ENCODE data around the gene PAK2. TPM values are rescaled to one million over a fixed set of nuclear protein-coding genes. Genes with fewer than 3 reads are reported as not detected.
A peak's percentile ranks its signal among the peaks of the same experiment; 100 is the strongest.
"Not testable (repeated sequence)": the region's sequence is repeated elsewhere in the genome, so short reads cannot be mapped to it uniquely, and the experiment has no call there.

The PAK2 gene
- total RNA-seq, 2 experiments from 2014 or later = 36.2 to 41.7 TPM

GRCh38 chr3:196872316-196872715 lies 132.7 kb downstream of the PAK2 start:
- no peak overlapping the region for H3K27ac Mint-ChIP-seq

DNA sequence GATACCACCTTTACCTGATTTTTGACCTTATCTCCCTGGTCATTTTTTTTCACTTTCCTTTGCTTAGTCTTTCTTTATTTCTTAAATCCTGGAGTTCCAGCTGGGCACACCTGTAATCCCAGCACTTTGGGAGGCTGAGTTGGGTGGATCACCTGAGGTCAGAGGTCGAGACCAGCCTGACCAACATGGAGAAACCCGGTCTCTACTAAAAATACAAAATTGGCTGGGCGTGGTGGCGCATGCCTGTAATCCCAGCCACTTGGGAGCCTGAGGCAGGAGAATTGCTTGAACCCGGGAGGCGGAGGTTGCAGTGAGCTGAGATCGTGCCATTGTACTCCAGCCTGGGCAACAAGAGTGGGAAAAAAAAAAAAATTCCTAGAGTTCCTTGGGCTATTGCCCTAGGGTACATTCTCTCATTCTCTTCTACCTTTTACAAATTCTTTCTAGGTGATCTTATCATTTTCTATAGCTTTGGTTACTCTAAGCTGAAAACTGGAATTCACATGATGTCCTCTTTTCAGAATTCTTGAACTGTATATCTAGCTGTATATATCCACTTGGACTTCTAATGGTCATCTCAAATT lies 134.9 kb downstream of the PAK2 start:
- H3K9me3 Mint-ChIP-seq; H3K4me1 ChIP-seq (ENCODE audit: insufficient read depth, low read length); CTCF ChIA-PET; DNase-seq; H3K36me3 ChIP-seq (ENCODE audit: insufficient read depth, low read length); H3K9me3 ChIP-seq (ENCODE audit: control insufficient read depth in 1 of 2, insufficient read depth in 1 of 2, low read length in 2 of 2); H3K27ac Mint-ChIP-seq; H3K27me3 ChIP-seq (ENCODE audit: control insufficient read depth in 1 of 2, insufficient read depth in 2 of 2, low read length in 2 of 2); intact Hi-C loops (cut with DNase I, micrococcal nuclease); H3K27me3 Mint-ChIP-seq; H3K4me3 Mint-ChIP-seq; H3K4me3 ChIP-seq (ENCODE audit: low read length); ATAC-seq (ENCODE audit: poor library complexity); H3K27ac ChIP-seq (ENCODE audit: low read depth in 1 of 2, low read length in 2 of 2): not testable (repeated sequence)
- H3K36me3 Mint-ChIP-seq (ENCODE audit: low read depth) = peaks cover 20% of the 10 kb centered on the region
- peaks cover 62% of the 10 kb centered on the region for H3K4me1 Mint-ChIP-seq (ENCODE audit: low read depth)
- POLR2A ChIA-PET = interaction anchor here (1.0 to 1.2 kb wide), 2 partner anchors 68 to 135 kb away, joined by 3 read pairs; partner anchors contain the start of genes NCBP2 and PAK2

More at GRCh38 chr3:196872316-196872715, 132.7 kb downstream of the PAK2 start:
- ATAC-seq (ENCODE audit: poor library complexity) (no peak), DNase-seq (no peak)
- Histone ChIP-seq H3K4me1 (ENCODE audit: insufficient read depth, low read length) (peaks cover 24% of the 10 kb centered on the region), H3K27ac (ENCODE audit: low read depth in 1 of 2, low read length in 2 of 2) (no peak overlapping the region), H3K36me3 (ENCODE audit: insufficient read depth, low read length) (peaks cover 3% of the 10 kb centered on the region), H3K9me3 (ENCODE audit: control insufficient read depth in 1 of 2, insufficient read depth in 1 of 2, low read length in 2 of 2) (no peaks in the 10 kb centered on the region), H3K4me3 (ENCODE audit: low read length) (no peak overlapping the region), H3K27me3 (ENCODE audit: control insufficient read depth in 1 of 2, insufficient read depth in 2 of 2, low read length in 2 of 2) (no peaks in the 10 kb centered on the region)
- no peaks in the 10 kb centered on the region for H3K9me3 Mint-ChIP-seq
- TF ChIP-seq, protein P1, sequence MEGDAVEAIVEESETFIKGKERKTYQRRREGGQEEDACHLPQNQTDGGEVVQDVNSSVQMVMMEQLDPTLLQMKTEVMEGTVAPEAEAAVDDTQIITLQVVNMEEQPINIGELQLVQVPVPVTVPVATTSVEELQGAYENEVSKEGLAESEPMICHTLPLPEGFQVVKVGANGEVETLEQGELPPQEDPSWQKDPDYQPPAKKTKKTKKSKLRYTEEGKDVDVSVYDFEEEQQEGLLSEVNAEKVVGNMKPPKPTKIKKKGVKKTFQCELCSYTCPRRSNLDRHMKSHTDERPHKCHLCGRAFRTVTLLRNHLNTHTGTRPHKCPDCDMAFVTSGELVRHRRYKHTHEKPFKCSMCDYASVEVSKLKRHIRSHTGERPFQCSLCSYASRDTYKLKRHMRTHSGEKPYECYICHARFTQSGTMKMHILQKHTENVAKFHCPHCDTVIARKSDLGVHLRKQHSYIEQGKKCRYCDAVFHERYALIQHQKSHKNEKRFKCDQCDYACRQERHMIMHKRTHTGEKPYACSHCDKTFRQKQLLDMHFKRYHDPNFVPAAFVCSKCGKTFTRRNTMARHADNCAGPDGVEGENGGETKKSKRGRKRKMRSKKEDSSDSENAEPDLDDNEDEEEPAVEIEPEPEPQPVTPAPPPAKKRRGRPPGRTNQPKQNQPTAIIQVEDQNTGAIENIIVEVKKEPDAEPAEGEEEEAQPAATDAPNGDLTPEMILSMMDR (IDR thresholded peaks at IDR 0.05) = no peak
- POLR2A ChIA-PET = interaction anchor here (0.5 kb wide), 1 partner anchor 56 kb away, joined by 3 read pairs; no protein-coding TSS in a partner anchor
- H3K4me1 Mint-ChIP-seq (ENCODE audit: low read depth) = peaks cover 53% of the 10 kb centered on the region
- no peaks in the 10 kb centered on the region for H3K27me3 Mint-ChIP-seq
- intact Hi-C loops (cut with DNase I, micrococcal nuclease) = no loop called here
- H3K4me3 Mint-ChIP-seq = peak overlapping the region; percentile 54
- H3K36me3 Mint-ChIP-seq (ENCODE audit: low read depth) = peaks cover 18% of the 10 kb centered on the region
- CTCF ChIA-PET = interaction anchor here (0.8 kb wide), 1 partner anchor 13 kb away, joined by 3 read pairs; no protein-coding TSS in a partner anchor

DNA sequence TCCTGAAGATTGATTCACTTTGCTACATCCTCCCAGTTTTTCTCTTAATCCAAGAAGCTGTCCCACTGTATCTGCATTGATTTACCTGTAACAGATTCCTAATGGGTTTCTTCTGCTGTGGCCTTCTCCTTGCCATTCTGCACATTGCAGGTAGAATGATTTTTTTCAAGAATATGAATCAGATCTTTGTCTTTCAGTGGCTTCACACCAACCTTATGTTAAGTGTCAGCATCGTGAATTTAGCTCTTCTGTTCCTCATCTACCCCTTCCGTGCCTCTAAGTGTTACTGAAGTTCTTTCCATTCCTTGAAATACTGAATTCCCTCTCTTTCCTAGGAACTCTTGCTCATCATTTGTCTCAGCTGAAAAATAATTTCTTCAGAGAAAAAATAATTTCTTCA lies 135.6 kb downstream of the PAK2 start:
- H3K9me3 ChIP-seq (ENCODE audit: control insufficient read depth in 1 of 2, insufficient read depth in 1 of 2, low read length in 2 of 2) = no peaks in the 10 kb centered on the region
- ChIA-PET CTCF (no interaction called here), POLR2A (interaction anchor here (0.7 to 1.2 kb wide), 3 partner anchors 42 to 136 kb away, joined by 3 read pairs; partner anchors contain the start of genes NCBP2 and PAK2)
- intact Hi-C loops (cut with DNase I, micrococcal nuclease) = no loop called here
- no peaks in the 10 kb centered on the region for H3K9me3 Mint-ChIP-seq
- peaks cover 3% of the 10 kb centered on the region for H3K36me3 ChIP-seq (ENCODE audit: insufficient read depth, low read length)
- no peak overlapping the region for H3K4me3 ChIP-seq (ENCODE audit: low read length)
- H3K27ac ChIP-seq (ENCODE audit: low read depth in 1 of 2, low read length in 2 of 2) = no peak overlapping the region
- ATAC-seq (ENCODE audit: poor library complexity) (no peak), DNase-seq (no peak)
- H3K27ac Mint-ChIP-seq = no peak overlapping the region
- peaks cover 24% of the 10 kb centered on the region for H3K36me3 Mint-ChIP-seq (ENCODE audit: low read depth)
- H3K27me3 ChIP-seq (ENCODE audit: control insufficient read depth in 1 of 2, insufficient read depth in 2 of 2, low read length in 2 of 2) = no peaks in the 10 kb centered on the region
- peaks cover 62% of the 10 kb centered on the region for H3K4me1 Mint-ChIP-seq (ENCODE audit: low read depth)
- no peaks in the 10 kb centered on the region for H3K27me3 Mint-ChIP-seq
- peaks cover 7% of the 10 kb centered on the region for H3K4me1 ChIP-seq (ENCODE audit: insufficient read depth, low read length)
- H3K4me3 Mint-ChIP-seq = no peak overlapping the region
- TF ChIP-seq, protein P1 (IDR thresholded peaks at IDR 0.05) = no peak

Other genes with a start within 250 kb of the PAK2 start
- 10 to 100 TPM; 26.1 to 27.4 TPM for gene RNF168, start 236.1 kb upstream of the PAK2 start, total RNA-seq
- not detected for gene SMCO1, start 224.5 kb upstream of the PAK2 start, total RNA-seq
- gene WDR53, start 171.3 kb upstream of the PAK2 start, total RNA-seq = 10 to 100 TPM; 18.4 to 20.9 TPM
- gene FBXO45, start 171.2 kb upstream of the PAK2 start, total RNA-seq = 1 to 10 TPM; 5.4 to 6.0 TPM
- 1 to 10 TPM; 7.4 to 8.4 TPM for gene NRROS, start 100.2 kb upstream of the PAK2 start, total RNA-seq
- under 1 TPM; 0.36 to 0.64 TPM for gene CEP19, start 27.6 kb upstream of the PAK2 start, total RNA-seq
- gene PIGX, start 27.5 kb upstream of the PAK2 start, total RNA-seq = 10 to 100 TPM; 13.3 to 13.9 TPM
- 10 to 100 TPM; 62.7 to 64.7 TPM for gene SENP5, start 128.1 kb downstream of the PAK2 start, total RNA-seq
- 10 to 100 TPM; 41.4 to 44.6 TPM for gene NCBP2, start 202.7 kb downstream of the PAK2 start, total RNA-seq
- gene PIGZ, start 229.0 kb downstream of the PAK2 start, total RNA-seq = under 1 TPM; 0.33 to 0.61 TPM

All from CD4-positive, alpha-beta T cell (primary cell).